Spleen (tissue), 7 donors: Measurements from ENCODE around the gene QSER1.

Source experiments
- POLR2A ChIP-seq, 3 donors: fragments of 450-650 bp; IDR thresholded peaks; one replicate each; pipeline ENCODE4 v1.5.1; 2017; ENCODE audit warnings: antibody characterized with exemption in 3 of 3, mild to moderate bottlenecking in 1 of 3
- POLR2AphosphoS5 ChIP-seq, 3 donors: sonication (generic); formaldehyde crosslinking; IDR thresholded peaks; one replicate each; pipeline ENCODE4 v1.5.1; 2017; ENCODE audit warnings: antibody characterized with exemption in 3 of 3
- TF ChIP-seq, protein P1 (sequence below), 11 experiments: fragments of 200-600 bp in 7 of 11; fragments of 450-650 bp in 4 of 11; sonication (generic) in 4 of 11; IDR thresholded peaks in 8 of 11; conservative IDR thresholded peaks in 3 of 11; 1 replicate in 7 of 11; 2 replicates in 4 of 11; pipeline versions ENCODE4 v1.4.0 to v1.8.0; 2016 to 2021; ENCODE audit warnings: antibody characterized with exemption in 11 of 11, inconsistent platforms in 4 of 11, mild to moderate bottlenecking in 1 of 11
- donor health status: DM: no; HTN: no; CAD: no; lungs with moderate emphysema.
- donor health status: DM: no; HTN: no; CAD: no.
- donor health status: DM: no; HTN: no; CAD: no.

DNA sequence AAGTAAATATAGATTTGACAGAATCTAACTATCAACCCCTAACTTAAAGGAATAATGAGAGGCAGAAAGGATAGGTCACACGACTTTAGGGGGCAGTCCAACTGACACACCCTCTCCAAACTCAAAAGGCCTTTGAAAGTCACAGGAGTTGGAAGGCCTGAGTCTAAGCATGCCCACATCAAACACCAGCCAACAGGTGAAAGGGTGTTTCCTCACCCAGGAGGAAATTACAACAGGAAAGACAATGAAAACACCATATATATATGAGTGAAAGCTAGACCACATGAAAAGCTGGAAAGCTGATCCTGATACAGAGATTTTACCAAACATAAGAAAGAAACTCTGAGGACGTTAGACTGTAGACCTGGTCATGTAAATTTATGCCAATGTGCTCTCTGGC, 112.6 kb downstream of the QSER1 start:
- TF ChIP-seq, protein P1, sequence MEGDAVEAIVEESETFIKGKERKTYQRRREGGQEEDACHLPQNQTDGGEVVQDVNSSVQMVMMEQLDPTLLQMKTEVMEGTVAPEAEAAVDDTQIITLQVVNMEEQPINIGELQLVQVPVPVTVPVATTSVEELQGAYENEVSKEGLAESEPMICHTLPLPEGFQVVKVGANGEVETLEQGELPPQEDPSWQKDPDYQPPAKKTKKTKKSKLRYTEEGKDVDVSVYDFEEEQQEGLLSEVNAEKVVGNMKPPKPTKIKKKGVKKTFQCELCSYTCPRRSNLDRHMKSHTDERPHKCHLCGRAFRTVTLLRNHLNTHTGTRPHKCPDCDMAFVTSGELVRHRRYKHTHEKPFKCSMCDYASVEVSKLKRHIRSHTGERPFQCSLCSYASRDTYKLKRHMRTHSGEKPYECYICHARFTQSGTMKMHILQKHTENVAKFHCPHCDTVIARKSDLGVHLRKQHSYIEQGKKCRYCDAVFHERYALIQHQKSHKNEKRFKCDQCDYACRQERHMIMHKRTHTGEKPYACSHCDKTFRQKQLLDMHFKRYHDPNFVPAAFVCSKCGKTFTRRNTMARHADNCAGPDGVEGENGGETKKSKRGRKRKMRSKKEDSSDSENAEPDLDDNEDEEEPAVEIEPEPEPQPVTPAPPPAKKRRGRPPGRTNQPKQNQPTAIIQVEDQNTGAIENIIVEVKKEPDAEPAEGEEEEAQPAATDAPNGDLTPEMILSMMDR (IDR thresholded peaks at IDR 0.05 in 8 of 11, conservative IDR thresholded peaks at IDR 0.05 in 3 of 11): no peak
- TF ChIP-seq POLR2AphosphoS5 (IDR thresholded peaks at IDR 0.05) (no peak), POLR2A (IDR thresholded peaks at IDR 0.05) (no peak)
